ENCODE measurements around the gene PAK6.

The PAK6 gene

DNA sequence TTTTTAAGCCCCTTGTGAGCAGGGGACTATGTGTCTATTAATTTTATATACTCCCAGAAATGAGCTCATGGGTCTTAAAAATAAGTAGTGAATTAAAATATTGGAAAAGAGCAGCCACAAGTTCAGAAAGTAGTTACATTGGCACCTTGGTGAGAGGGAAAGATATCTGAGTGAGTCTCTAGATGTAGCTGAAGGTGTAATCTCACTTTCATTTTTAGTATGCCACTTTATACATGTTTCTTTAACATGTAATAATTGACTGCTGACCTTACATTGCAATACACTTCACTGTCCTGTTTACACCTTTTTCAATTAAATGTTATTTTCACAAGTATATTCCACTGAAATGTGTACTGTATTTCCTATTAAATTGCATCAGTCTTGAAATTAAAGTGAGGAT is 12.1 kb upstream of the PAK6 start:
- Histone ChIP-seq H2AFZ (ENCODE audit: low read depth, low read length, severe bottlenecking) (no peak overlapping the region), H3K9ac (ENCODE audit: low read length) (no peak overlapping the region), H3K79me2 (ENCODE audit: insufficient read depth, low read length) (no peaks in the 10 kb centered on the region), H3K27ac (ENCODE audit: low read depth, low read length) (no peak overlapping the region), H3K4me2 (ENCODE audit: low read depth, low read length, poor library complexity, severe bottlenecking) (no peak overlapping the region), H3K36me3 (ENCODE audit: low read length) (peaks cover 47% of the 10 kb centered on the region), H3K4me3 (ENCODE audit: insufficient read depth, low read length, poor library complexity, severe bottlenecking) (no peak overlapping the region), H3K27me3 (ENCODE audit: low read length) (no peaks in the 10 kb centered on the region), H4K20me1 (ENCODE audit: low read depth, low read length) (no peaks in the 10 kb centered on the region), H3K9me2 (replicated peaks; ENCODE audit: insufficient read depth, low read length) (no peaks in the 10 kb centered on the region), H3K9me3 (ENCODE audit: insufficient read depth, low read length) (no peaks in the 10 kb centered on the region), H3F3A (ENCODE audit: insufficient read depth) (peaks cover 52% of the 10 kb centered on the region)
- no peak for TF ChIP-seq EZH2phosphoT487 (conservative IDR thresholded peaks at IDR 0.05; ENCODE audit: low read length)
- no peak for TF ChIP-seq CTCF (IDR thresholded peaks at IDR 0.05; ENCODE audit: insufficient read depth, low read length, poor library complexity, severe bottlenecking)

GRCh38 chr15:40229316-40229715 is 9.5 kb upstream of the PAK6 start:
- H3K4me2 ChIP-seq (ENCODE audit: low read depth, low read length, poor library complexity, severe bottlenecking) = no peak overlapping the region
- no peaks in the 10 kb centered on the region for H4K20me1 ChIP-seq (ENCODE audit: low read depth, low read length)
- H2AFZ ChIP-seq (ENCODE audit: low read depth, low read length, severe bottlenecking) = no peak overlapping the region
- peaks cover 51% of the 10 kb centered on the region for H3F3A ChIP-seq (ENCODE audit: insufficient read depth)
- no peaks in the 10 kb centered on the region for H3K27me3 ChIP-seq (ENCODE audit: low read length)
- H3K9me2 ChIP-seq (replicated peaks; ENCODE audit: insufficient read depth, low read length) = no peaks in the 10 kb centered on the region
- H3K27ac ChIP-seq (ENCODE audit: low read depth, low read length) = no peak overlapping the region
- no peaks in the 10 kb centered on the region for H3K9me3 ChIP-seq (ENCODE audit: insufficient read depth, low read length)
- no peaks in the 10 kb centered on the region for H3K79me2 ChIP-seq (ENCODE audit: insufficient read depth, low read length)
- no peak overlapping the region for H3K9ac ChIP-seq (ENCODE audit: low read length)
- peaks cover 26% of the 10 kb centered on the region for H3K36me3 ChIP-seq (ENCODE audit: low read length)
- TF ChIP-seq CTCF (IDR thresholded peaks at IDR 0.05; ENCODE audit: insufficient read depth, low read length, poor library complexity, severe bottlenecking) (no peak), EZH2phosphoT487 (conservative IDR thresholded peaks at IDR 0.05; ENCODE audit: low read length) (no peak)
- no peak overlapping the region for H3K4me3 ChIP-seq (ENCODE audit: insufficient read depth, low read length, poor library complexity, severe bottlenecking)

DNA sequence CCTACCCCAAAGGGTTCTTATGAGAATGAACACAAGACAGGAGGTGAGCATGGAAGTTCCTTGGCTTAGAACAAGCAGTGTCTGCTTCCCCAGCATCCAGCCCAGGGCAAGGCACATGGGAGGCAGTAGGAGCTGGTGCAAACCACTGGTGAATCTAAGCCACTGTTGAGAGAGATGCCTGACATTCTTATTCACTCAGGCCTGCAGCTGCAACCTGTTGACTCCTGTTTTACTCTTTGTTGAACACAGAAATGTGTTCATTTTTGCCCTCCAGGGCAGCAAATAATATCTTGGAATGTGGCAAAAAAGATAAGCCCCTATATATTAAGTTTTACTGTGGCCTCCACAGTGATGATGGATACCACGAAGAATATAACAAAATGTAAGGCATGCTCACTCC is 8.9 kb upstream of the PAK6 start:
- no peak overlapping the region for H3K9ac ChIP-seq (ENCODE audit: low read length)
- H3K27me3 ChIP-seq (ENCODE audit: low read length) = no peaks in the 10 kb centered on the region
- H3K27ac ChIP-seq (ENCODE audit: low read depth, low read length) = no peak overlapping the region
- no peaks in the 10 kb centered on the region for H4K20me1 ChIP-seq (ENCODE audit: low read depth, low read length)
- H3K9me3 ChIP-seq (ENCODE audit: insufficient read depth, low read length) = no peaks in the 10 kb centered on the region
- no peak overlapping the region for H3K4me2 ChIP-seq (ENCODE audit: low read depth, low read length, poor library complexity, severe bottlenecking)
- H3F3A ChIP-seq (ENCODE audit: insufficient read depth) = peaks cover 46% of the 10 kb centered on the region
- no peak overlapping the region for H3K4me3 ChIP-seq (ENCODE audit: insufficient read depth, low read length, poor library complexity, severe bottlenecking)
- no peaks in the 10 kb centered on the region for H3K9me2 ChIP-seq (replicated peaks; ENCODE audit: insufficient read depth, low read length)
- TF ChIP-seq CTCF (IDR thresholded peaks at IDR 0.05; ENCODE audit: insufficient read depth, low read length, poor library complexity, severe bottlenecking) (no peak), EZH2phosphoT487 (conservative IDR thresholded peaks at IDR 0.05; ENCODE audit: low read length) (no peak)
- H2AFZ ChIP-seq (ENCODE audit: low read depth, low read length, severe bottlenecking) = no peak overlapping the region
- H3K36me3 ChIP-seq (ENCODE audit: low read length) = peaks cover 25% of the 10 kb centered on the region
- H3K79me2 ChIP-seq (ENCODE audit: insufficient read depth, low read length) = no peaks in the 10 kb centered on the region
